ENCODE results near the gene ECSIT.

The ECSIT gene

DNA sequence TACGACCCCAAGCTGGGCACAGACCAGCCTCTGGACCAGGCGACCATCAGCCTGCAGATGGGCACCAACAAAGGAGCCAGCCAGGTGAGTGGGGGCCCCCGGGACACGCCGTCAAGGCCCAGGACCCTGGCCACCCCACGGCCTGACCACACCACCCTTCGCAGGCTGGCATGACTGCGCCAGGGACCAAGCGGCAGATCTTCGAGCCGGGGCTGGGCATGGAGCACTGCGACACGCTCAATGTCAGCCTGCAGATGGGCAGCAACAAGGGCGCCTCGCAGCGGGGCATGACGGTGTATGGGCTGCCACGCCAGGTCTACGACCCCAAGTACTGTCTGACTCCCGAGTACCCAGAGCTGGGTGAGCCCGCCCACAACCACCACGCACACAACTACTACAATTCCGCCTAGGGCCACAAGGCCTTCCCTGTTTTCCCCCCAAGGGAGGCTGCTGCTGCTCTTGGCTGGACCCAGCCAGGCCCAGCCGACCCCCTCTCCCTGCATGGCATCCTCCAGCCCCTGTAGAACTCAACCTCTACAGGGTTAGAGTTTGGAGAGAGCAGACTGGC, 20.5 kb upstream of the ECSIT start:
- no peaks in the 10 kb centered on the region for H3K36me3 ChIP-seq (ENCODE audit: insufficient read depth)
- H4K20me1 ChIP-seq (ENCODE audit: insufficient read depth): no peaks in the 10 kb centered on the region
- no peak overlapping the region for H3K4me3 ChIP-seq (IDR thresholded peaks at IDR 0.05; ENCODE audit: insufficient read depth, low read depth, low read length)
- H3K4me1 ChIP-seq (ENCODE audit: low read depth, poor library complexity, severe bottlenecking): no peaks in the 10 kb centered on the region
- TF ChIP-seq, protein P1, sequence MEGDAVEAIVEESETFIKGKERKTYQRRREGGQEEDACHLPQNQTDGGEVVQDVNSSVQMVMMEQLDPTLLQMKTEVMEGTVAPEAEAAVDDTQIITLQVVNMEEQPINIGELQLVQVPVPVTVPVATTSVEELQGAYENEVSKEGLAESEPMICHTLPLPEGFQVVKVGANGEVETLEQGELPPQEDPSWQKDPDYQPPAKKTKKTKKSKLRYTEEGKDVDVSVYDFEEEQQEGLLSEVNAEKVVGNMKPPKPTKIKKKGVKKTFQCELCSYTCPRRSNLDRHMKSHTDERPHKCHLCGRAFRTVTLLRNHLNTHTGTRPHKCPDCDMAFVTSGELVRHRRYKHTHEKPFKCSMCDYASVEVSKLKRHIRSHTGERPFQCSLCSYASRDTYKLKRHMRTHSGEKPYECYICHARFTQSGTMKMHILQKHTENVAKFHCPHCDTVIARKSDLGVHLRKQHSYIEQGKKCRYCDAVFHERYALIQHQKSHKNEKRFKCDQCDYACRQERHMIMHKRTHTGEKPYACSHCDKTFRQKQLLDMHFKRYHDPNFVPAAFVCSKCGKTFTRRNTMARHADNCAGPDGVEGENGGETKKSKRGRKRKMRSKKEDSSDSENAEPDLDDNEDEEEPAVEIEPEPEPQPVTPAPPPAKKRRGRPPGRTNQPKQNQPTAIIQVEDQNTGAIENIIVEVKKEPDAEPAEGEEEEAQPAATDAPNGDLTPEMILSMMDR (conservative IDR thresholded peaks at IDR 0.05; ENCODE audit: low read depth, low read length): no peak
- no peak overlapping the region for H3K27ac ChIP-seq
- no peak overlapping the region for H2AFZ ChIP-seq (ENCODE audit: low read depth)
- no peaks in the 10 kb centered on the region for H3K79me2 ChIP-seq (ENCODE audit: insufficient read depth, low read depth)
- no peak overlapping the region for H3K4me2 ChIP-seq
- H3K9ac ChIP-seq: no peak overlapping the region
- no peaks in the 10 kb centered on the region for H3K27me3 ChIP-seq (ENCODE audit: insufficient read depth, low read depth)

GRCh38 chr19:11547929-11548700, 19.2 kb upstream of the ECSIT start:
- H3K27me3 ChIP-seq (ENCODE audit: insufficient read depth, low read depth): no peaks in the 10 kb centered on the region; the same call in 1 of the 2 replicates
- H3K4me1 ChIP-seq (ENCODE audit: low read depth, poor library complexity, severe bottlenecking): no peaks in the 10 kb centered on the region
- H2AFZ ChIP-seq (ENCODE audit: low read depth): no peak overlapping the region
- no peak overlapping the region for H3K4me2 ChIP-seq
- TF ChIP-seq, protein P1 (conservative IDR thresholded peaks at IDR 0.05; ENCODE audit: low read depth, low read length): no peak
- H3K79me2 ChIP-seq (ENCODE audit: insufficient read depth, low read depth): no peaks in the 10 kb centered on the region
- no peaks in the 10 kb centered on the region for H4K20me1 ChIP-seq (ENCODE audit: insufficient read depth)
- no peak overlapping the region for H3K4me3 ChIP-seq (IDR thresholded peaks at IDR 0.05; ENCODE audit: insufficient read depth, low read depth, low read length)
- H3K9ac ChIP-seq: no peak overlapping the region
- no peak overlapping the region for H3K27ac ChIP-seq
- H3K36me3 ChIP-seq (ENCODE audit: insufficient read depth): no peaks in the 10 kb centered on the region

GRCh38 chr19:11541238-11541637, 12.3 kb upstream of the ECSIT start:
- no peaks in the 10 kb centered on the region for H4K20me1 ChIP-seq (ENCODE audit: insufficient read depth)
- H3K27me3 ChIP-seq (ENCODE audit: insufficient read depth, low read depth): no peaks in the 10 kb centered on the region; the same call in 1 of the 2 replicates
- H3K4me1 ChIP-seq (ENCODE audit: low read depth, poor library complexity, severe bottlenecking): peaks cover 3% of the 10 kb centered on the region
- H3K79me2 ChIP-seq (ENCODE audit: insufficient read depth, low read depth): no peaks in the 10 kb centered on the region
- H3K9ac ChIP-seq: no peak overlapping the region
- H3K4me2 ChIP-seq: no peak overlapping the region
- TF ChIP-seq, protein P1 (conservative IDR thresholded peaks at IDR 0.05; ENCODE audit: low read depth, low read length): no peak
- H3K4me3 ChIP-seq (IDR thresholded peaks at IDR 0.05; ENCODE audit: insufficient read depth, low read depth, low read length): no peak overlapping the region
- no peak overlapping the region for H2AFZ ChIP-seq (ENCODE audit: low read depth)
- no peaks in the 10 kb centered on the region for H3K36me3 ChIP-seq (ENCODE audit: insufficient read depth)
- H3K27ac ChIP-seq: no peak overlapping the region

DNA sequence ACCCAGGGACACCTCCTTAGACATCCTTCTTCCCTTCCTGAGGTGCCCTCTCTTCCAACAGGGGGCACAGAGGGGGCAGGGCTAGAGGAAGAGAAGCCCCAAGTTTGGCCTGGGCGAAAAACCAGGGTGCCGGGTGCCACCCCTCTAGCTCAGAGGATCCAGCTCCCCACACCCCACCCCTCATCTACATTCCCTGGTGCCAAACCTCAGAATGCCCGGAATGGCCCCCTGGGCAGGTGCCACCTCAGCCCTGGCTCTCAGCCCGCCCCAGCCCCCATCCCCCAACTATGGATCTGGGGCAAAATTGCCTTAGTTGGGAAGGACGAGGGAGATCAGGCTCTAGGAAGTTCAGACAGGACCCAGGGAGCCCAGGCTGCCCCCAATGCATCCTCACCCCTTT, 11.7 kb upstream of the ECSIT start:
- no peak overlapping the region for H2AFZ ChIP-seq (ENCODE audit: low read depth)
- H3K27ac ChIP-seq: no peak overlapping the region
- H3K4me1 ChIP-seq (ENCODE audit: low read depth, poor library complexity, severe bottlenecking): peaks cover 7% of the 10 kb centered on the region
- TF ChIP-seq, protein P1 (conservative IDR thresholded peaks at IDR 0.05; ENCODE audit: low read depth, low read length): no peak
- no peak overlapping the region for H3K9ac ChIP-seq
- no peak overlapping the region for H3K4me2 ChIP-seq
- no peaks in the 10 kb centered on the region for H4K20me1 ChIP-seq (ENCODE audit: insufficient read depth)
- peaks cover under 1% of the 10 kb centered on the region; the same call in 1 of the 2 replicates for H3K27me3 ChIP-seq (ENCODE audit: insufficient read depth, low read depth)
- H3K4me3 ChIP-seq (IDR thresholded peaks at IDR 0.05; ENCODE audit: insufficient read depth, low read depth, low read length): no peak overlapping the region
- H3K79me2 ChIP-seq (ENCODE audit: insufficient read depth, low read depth): no peaks in the 10 kb centered on the region
- no peaks in the 10 kb centered on the region for H3K36me3 ChIP-seq (ENCODE audit: insufficient read depth)

Data from KMS-11 (cell line).